Measurements from ENCODE around the gene ITPR3.

DNA sequence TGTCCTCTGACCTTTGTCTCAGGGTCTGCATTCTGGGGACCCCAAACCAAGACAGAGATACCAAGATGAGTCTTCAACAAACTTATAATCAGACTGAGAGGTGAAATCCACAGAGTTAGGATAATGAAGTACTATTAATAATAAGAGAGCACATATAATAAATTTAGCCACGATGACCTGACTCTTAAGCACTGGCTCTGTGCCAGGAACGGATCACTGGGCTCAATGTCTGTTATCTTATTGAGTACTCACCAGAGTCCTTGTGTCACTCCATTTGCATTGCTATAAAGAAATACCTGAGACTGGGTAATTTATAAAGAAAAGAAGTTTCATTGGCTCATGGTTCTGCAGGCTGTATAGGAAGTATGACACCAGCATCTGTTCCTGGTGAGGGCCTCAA, 18.9 kb upstream of the ITPR3 start:
- no peak for TF ChIP-seq EGR1 (IDR thresholded peaks at IDR 0.05; ENCODE audit: low read depth in 2 of 2)
- no peak for TF ChIP-seq TAF1 (conservative IDR thresholded peaks at IDR 0.05)
- TF ChIP-seq, protein P1, sequence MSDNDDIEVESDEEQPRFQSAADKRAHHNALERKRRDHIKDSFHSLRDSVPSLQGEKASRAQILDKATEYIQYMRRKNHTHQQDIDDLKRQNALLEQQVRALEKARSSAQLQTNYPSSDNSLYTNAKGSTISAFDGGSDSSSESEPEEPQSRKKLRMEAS (IDR thresholded peaks at IDR 0.05): no peak
- TF ChIP-seq, protein P2, sequence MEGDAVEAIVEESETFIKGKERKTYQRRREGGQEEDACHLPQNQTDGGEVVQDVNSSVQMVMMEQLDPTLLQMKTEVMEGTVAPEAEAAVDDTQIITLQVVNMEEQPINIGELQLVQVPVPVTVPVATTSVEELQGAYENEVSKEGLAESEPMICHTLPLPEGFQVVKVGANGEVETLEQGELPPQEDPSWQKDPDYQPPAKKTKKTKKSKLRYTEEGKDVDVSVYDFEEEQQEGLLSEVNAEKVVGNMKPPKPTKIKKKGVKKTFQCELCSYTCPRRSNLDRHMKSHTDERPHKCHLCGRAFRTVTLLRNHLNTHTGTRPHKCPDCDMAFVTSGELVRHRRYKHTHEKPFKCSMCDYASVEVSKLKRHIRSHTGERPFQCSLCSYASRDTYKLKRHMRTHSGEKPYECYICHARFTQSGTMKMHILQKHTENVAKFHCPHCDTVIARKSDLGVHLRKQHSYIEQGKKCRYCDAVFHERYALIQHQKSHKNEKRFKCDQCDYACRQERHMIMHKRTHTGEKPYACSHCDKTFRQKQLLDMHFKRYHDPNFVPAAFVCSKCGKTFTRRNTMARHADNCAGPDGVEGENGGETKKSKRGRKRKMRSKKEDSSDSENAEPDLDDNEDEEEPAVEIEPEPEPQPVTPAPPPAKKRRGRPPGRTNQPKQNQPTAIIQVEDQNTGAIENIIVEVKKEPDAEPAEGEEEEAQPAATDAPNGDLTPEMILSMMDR (IDR thresholded peaks at IDR 0.05; ENCODE audit: low read depth, low read length, missing input control): no peak
- TF ChIP-seq YY1 (IDR thresholded peaks at IDR 0.05): no peak
- TF ChIP-seq, protein P3, sequence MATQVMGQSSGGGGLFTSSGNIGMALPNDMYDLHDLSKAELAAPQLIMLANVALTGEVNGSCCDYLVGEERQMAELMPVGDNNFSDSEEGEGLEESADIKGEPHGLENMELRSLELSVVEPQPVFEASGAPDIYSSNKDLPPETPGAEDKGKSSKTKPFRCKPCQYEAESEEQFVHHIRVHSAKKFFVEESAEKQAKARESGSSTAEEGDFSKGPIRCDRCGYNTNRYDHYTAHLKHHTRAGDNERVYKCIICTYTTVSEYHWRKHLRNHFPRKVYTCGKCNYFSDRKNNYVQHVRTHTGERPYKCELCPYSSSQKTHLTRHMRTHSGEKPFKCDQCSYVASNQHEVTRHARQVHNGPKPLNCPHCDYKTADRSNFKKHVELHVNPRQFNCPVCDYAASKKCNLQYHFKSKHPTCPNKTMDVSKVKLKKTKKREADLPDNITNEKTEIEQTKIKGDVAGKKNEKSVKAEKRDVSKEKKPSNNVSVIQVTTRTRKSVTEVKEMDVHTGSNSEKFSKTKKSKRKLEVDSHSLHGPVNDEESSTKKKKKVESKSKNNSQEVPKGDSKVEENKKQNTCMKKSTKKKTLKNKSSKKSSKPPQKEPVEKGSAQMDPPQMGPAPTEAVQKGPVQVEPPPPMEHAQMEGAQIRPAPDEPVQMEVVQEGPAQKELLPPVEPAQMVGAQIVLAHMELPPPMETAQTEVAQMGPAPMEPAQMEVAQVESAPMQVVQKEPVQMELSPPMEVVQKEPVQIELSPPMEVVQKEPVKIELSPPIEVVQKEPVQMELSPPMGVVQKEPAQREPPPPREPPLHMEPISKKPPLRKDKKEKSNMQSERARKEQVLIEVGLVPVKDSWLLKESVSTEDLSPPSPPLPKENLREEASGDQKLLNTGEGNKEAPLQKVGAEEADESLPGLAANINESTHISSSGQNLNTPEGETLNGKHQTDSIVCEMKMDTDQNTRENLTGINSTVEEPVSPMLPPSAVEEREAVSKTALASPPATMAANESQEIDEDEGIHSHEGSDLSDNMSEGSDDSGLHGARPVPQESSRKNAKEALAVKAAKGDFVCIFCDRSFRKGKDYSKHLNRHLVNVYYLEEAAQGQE (IDR thresholded peaks at IDR 0.05): no peak
- no peak for TF ChIP-seq RAD21 (IDR thresholded peaks at IDR 0.05)
- TF ChIP-seq HNF4A (conservative IDR thresholded peaks at IDR 0.05): no peak
- TF ChIP-seq NR2F2 (IDR thresholded peaks at IDR 0.05): no peak
- TF ChIP-seq FOXA1 (IDR thresholded peaks at IDR 0.05): no peak
- TF ChIP-seq, protein P4, sequence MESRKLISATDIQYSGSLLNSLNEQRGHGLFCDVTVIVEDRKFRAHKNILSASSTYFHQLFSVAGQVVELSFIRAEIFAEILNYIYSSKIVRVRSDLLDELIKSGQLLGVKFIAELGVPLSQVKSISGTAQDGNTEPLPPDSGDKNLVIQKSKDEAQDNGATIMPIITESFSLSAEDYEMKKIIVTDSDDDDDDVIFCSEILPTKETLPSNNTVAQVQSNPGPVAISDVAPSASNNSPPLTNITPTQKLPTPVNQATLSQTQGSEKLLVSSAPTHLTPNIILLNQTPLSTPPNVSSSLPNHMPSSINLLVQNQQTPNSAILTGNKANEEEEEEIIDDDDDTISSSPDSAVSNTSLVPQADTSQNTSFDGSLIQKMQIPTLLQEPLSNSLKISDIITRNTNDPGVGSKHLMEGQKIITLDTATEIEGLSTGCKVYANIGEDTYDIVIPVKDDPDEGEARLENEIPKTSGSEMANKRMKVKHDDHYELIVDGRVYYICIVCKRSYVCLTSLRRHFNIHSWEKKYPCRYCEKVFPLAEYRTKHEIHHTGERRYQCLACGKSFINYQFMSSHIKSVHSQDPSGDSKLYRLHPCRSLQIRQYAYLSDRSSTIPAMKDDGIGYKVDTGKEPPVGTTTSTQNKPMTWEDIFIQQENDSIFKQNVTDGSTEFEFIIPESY (IDR thresholded peaks at IDR 0.05): no peak
- no peak for TF ChIP-seq SP1 (IDR thresholded peaks at IDR 0.05)
